GM18868 (cell line): Measurements from ENCODE around the gene RPL38.
"Not testable (repeated sequence)": the region's sequence is repeated elsewhere in the genome, so short reads cannot be mapped to it uniquely, and the experiment has no call there.

Source experiments
- ATAC-seq: cut with Tn5 transposase; IDR thresholded peaks from one replicate; pipeline ENCODE4 v1.9.1; 2021; ENCODE audit warnings: mild to moderate bottlenecking, moderate library complexity; ENCODE audit not compliant: unreplicated experiment

RPL38 gene

GRCh38 chr17:74182041-74182723 lies 21.3 kb upstream of the RPL38 start:
- ATAC-seq = no peak

DNA sequence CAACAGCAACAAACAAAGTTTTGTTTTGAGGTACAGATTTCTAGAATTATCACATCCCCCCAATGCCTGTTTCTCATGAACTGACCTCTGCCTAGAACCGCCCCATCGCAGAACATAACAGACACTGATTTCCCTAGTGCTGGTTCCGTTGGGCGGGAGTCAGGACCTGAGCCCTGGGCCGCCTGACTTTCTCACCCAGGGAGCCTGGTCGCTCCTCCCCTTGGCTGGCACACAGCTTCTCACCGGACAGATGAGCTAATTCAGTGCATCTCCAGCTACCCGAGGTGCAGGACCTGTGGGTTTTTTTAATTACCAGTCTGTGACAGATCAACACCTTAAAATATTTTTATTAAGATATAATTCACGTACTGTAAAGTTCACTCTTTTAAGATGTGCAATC lies 20.1 kb upstream of the RPL38 start:
- ATAC-seq = no peak

DNA sequence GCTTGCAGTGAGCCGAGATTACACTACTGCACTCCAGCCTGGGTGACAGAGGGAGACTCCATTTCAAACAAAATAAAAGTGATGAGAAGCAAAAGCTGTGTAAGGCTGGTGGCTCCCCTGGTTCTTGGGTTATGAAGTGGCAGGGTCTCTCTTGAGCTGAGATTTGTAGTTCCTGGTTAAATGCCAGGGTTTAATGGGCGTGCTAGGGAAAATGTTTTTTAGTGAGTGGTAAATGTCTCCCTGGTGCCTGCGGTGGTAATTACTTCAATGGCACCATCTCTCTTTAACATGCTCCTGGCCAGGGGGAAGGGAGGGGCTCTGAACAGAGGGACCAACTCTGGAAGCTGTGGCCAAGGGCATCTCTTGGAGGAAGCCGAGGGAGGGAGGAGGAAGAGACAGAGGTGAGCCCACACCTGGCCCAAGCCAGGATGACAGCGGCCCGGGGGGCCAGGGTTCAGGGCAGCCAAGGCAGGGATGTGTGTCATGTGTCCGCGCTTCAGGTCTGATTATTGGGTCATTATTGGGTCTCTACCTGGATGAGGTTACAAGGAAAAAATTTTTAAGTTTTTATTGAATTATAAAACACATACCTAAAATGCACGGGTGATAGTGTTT lies 17.8 kb upstream of the RPL38 start:
- no peak for ATAC-seq

GRCh38 chr17:74186498-74186897 lies 17.0 kb upstream of the RPL38 start:
- no peak for ATAC-seq

DNA sequence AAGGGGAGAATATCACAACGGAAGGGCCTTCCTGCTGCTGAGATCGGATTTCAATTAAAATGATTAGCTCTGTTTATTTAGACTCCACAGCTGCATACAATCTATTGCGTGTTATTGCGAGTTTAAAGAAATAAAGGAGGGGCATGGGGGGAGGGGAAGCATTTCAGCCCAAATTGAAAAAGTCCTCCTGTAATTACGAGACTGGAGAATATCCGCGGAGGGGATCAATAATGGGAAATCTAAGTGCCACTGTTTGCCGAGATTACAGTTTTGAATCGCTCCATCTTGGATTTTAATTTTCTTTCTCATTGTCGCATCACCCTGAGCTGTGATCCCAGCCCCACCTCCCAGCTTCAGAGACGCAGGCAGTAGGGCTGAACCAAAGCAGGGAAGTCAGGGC lies 15.7 kb upstream of the RPL38 start:
- no peak for ATAC-seq

GRCh38 chr17:74188687-74189086 lies 14.8 kb upstream of the RPL38 start:
- ATAC-seq = not testable (repeated sequence)

DNA sequence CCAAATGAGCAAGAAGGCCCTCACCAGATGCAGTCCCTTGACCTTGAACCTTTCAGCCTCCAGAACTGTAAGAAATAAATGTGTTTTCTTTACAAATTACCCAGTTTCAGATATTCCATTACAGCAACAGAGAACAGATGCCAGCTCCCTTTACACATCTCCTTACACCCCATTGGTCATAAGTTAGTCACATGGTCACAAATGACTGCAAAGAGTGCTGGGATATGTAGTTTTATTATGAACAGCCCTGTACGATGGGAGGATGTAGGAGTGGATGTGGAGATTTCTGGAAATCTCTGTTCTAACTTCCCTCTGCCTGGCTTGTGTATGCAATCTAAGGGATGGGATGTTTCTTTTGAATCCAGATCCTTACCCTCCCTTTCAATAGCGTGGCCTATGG lies 13.3 kb upstream of the RPL38 start:
- peak; percentile 59 for ATAC-seq

DNA sequence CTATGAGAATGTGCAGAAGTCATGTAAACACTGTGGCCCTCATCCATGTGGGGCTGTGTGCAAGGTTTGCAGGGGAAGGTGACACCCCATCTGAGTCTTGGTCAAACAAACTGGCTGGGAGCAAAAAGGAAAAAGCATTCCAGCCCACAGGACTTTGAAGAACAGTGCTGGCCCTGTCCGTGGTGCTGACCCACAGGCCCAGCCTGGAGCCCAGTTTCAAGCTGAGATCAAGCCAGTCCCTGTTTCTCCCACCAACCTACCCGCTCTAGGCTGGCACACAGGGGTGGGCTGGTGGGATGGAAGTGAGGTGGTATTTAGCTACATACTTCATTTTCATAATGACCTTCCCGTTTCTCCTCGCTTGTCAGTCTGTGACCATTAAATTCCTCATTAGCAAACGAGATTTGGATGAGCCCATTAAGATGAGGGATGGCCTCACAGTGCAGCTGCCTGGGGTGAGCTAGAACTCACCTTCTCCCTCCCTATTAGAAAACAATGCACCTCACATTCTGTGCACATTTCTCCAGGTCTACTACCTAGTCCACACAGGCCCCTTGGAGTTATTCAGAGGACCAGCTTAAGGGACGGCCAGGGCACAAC lies 12.6 kb upstream of the RPL38 start:
- ATAC-seq = no peak

DNA sequence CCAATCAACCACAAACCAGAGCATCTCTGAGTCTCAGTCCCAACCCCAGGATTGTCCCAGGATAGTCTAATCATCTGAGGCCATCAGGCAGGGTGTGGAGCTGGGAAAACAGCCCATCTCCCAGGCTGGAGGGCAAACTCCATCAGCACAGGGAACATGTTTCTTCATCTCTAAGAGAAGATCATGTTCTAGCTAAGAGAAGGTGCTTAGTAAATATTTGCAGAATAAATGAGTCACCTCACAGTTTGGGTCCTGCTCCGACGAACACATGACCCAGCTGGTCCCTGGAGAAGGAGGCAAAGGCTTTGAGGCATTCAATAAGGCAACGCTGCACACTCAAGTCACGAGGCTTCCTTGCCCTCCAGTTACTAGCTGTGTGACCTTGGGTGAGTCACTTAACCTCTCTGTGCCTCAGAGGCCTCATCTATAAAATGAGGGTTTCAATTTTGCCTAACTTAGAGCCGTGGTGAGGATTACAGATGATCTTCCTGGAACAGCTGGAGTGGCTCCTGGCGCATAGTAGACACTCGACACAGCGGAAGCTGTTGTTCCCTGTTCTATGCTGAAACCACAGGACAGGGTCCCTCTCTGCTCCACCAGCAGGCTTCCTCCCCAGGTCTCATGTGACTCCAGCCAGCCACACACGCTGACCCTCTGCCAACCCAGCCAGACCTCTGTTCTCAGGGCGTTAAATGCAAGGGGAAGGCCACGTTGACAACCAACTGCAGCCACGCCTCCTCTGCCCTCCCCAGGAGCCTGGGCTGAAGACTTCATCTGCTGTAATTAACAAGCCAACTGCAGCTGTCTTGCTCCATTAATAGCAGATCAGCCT lies 10.3 kb upstream of the RPL38 start:
- ATAC-seq = no peak

- ATAC-seq = no peak
Measured at GRCh38 chr17:74194682-74195081, 8.8 kb upstream of the RPL38 start.

- ATAC-seq = no peak
Measured at GRCh38 chr17:74196541-74197317, 6.7 kb upstream of the RPL38 start.

GRCh38 chr17:74197801-74198200 lies 5.7 kb upstream of the RPL38 start:
- ATAC-seq = no peak

GRCh38 chr17:74198694-74199093 lies 4.8 kb upstream of the RPL38 start:
- no peak for ATAC-seq

DNA sequence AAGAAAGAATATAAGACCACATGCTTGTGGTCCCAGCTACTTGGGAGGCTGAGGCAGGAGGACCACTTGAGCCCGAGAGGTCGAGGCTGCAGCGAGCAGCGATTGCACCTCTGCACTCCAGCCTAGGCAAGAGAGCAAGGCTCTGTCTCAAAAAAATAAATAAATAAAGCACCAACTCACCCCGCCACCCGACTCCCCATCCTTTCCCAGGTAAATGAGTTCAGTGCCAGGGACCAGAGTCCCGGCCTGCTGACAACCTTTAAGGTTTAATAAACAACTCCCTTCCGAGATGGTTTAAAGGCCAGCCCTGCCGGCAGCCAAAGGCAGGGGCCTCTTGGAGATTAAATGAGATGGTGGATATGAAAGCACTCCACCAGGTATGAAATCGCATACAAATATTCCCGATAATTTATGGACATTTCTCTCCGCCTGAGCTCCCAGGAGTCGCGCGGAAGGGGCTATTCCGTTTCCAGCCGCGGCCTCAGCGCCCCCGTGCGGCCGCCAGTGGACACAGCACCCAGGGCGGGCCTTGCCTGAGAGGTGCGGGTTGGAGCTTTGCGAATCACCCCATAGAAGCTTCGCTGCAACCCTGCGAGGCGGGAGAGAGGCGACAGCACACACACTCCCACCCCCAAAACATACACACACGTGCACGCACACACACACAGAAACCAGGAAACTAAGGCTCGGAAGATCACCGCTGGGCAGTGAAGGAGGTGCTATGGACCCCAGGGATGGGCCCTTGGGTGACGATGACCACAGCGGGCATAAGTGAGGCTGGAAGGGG lies 4.0 kb upstream of the RPL38 start:
- ATAC-seq = peak; percentile 42

DNA sequence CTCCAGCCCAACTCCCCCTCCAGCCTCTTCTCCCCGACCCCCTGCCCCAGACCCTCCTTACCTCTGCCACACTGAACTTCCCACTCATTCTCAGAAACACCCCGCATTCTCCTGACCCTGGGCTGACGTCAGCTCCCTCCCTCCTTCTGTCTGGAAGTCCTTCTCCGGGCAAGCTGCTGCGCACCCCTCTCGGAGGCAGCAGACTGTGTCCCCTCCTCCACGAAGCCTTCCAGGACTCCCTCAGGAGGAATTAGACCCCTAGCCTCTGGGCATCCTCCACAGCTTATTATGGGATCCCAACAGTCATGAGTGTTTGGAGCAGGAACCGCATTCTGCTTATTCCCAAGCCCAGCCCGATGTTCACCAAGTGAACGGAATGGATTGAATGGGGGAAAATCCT lies 3.4 kb upstream of the RPL38 start:
- no peak for ATAC-seq

- no peak for ATAC-seq
Measured at GRCh38 chr17:74201250-74201649, 2.2 kb upstream of the RPL38 start.

DNA sequence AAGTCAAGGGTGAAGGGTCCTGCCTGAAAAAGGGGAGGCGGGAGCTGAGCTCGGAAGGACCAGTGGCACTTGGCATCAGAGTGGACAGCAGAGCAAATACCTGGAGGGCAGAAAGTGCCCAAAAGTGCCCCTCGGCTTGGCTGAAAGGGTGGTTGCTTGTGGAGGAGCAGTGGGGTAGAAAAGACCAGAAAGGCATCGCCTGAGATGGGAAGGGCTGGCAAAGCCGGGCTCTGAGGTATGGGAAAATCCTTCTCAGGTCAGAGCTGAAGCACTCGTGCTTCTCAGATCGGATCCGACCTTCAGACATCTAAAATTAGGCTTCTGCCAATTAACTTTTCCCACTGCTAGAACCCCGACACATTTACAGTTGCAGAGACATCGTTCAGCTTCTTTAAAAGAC lies 1.5 kb upstream of the RPL38 start:
- ATAC-seq = no peak

DNA sequence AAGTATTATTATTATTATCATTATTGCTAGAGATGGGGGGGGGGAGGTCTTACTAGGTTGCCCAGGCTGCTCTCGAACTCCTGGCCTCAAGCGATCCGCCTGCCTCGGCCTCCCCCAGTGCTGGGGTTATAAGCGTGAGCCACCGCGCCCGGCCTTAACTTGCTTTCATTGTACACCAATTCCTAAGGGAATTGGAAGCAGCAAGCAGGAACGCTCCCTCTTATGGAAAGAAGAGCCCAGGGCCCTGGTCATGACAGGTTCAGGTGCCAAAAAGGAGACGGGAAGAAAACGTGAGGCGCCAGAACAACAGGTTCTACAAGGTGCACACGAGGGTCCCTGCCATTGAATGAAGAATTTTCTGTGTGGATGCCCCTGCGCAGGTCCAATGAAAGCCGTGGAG lies 540 bp upstream of the RPL38 start:
- no peak for ATAC-seq

- no peak for ATAC-seq
Measured at GRCh38 chr17:74204474-74204873, 996 bp downstream of the RPL38 start.

GRCh38 chr17:74205274-74205673 lies 1.8 kb downstream of the RPL38 start:
- no peak for ATAC-seq
